GM12878 (cell line): ENCODE measurements around the gene PACS1. TPM values are rescaled to one million over a fixed set of nuclear protein-coding genes. Genes with fewer than 3 reads are reported as not detected.

Source experiments
- ATAC-seq: fragments of 200-7000 bp; cut with Tn5 transposase; 3 replicates; pipeline ENCODE4 v1.9.1; 2020; ENCODE audit warnings: mild to moderate bottlenecking, moderate library complexity
- BruUV-seq: library from RNA; stranded (reverse); fragments of 400-500 nt; replicated peaks from 2 replicates; lab custom pipeline; 2021; lab: Mats Ljungman, UMichigan
- CTCF ChIA-PET: fragments of 300-600 bp; sonication (Branson Sonifier 250); formaldehyde crosslinking; extraction: SDS; loops from one replicate; lab custom pipeline; 2021; ENCODE audit warnings: inconsistent platforms; lab: Yijun Ruan, JAX
- POLR2A ChIA-PET: fragments of 350-600 bp; formaldehyde crosslinking; extraction: SDS; loops from one replicate; lab custom pipeline; 2021; ENCODE audit warnings: inconsistent platforms; lab: Charles Lee
- RAD21 ChIA-PET: fragments of 300-600 bp; sonication (Branson Sonifier 250); formaldehyde crosslinking; loops from one replicate; lab custom pipeline; 2023; ENCODE audit warnings: antibody characterized with exemption; ENCODE audit not compliant: unreplicated experiment; lab: Charles Lee
- SMC1A ChIA-PET: fragments of 300-600 bp; sonication (Branson Sonifier 250); formaldehyde crosslinking; loops from one replicate; lab custom pipeline; 2023; ENCODE audit not compliant: unreplicated experiment, uncharacterized antibody; lab: Charles Lee
- DNase-seq: peaks from one replicate; pipeline ENCODE4 v3.0.0-alpha.2; 2011; ENCODE audit warnings: low read depth, low spot score
- FAIRE-seq: peaks from 3 replicates; lab custom pipeline; 2011; peaks lifted over from hg19 to GRCh38; lab: Jason Lieb, UNC
- H2AFZ ChIP-seq: 2 replicates; pipeline ENCODE4 v1.6.0; 2011; ENCODE audit warnings: low read depth, low read length, control low read depth; ENCODE audit not compliant: control insufficient read depth
- H3K27ac ChIP-seq: 2 replicates; pipeline ENCODE4 v1.5.1; 2011; ENCODE audit warnings: control low read depth; ENCODE audit not compliant: control insufficient read depth, insufficient read depth
- H3K27me3 ChIP-seq, 2 experiments: replicated peaks in 1 of 2; 2 replicates each; pipeline versions ENCODE4 v1.6.0 to v1.6.1; 2011; ENCODE audit warnings: low read length in 1 of 2; ENCODE audit not compliant: control insufficient read depth in 2 of 2, insufficient read depth in 2 of 2
- H3K36me3 ChIP-seq, 2 experiments: 2 replicates each; pipeline ENCODE4 v1.5.1; 2011; ENCODE audit warnings: low read length in 1 of 2; ENCODE audit not compliant: control insufficient read depth in 2 of 2, insufficient read depth in 2 of 2
- H3K4me1 ChIP-seq: 2 replicates; pipeline ENCODE4 v1.6.1; 2011; ENCODE audit warnings: mild to moderate bottlenecking, low read length, moderate library complexity, mixed read lengths; ENCODE audit not compliant: control insufficient read depth, insufficient read depth
- H3K4me2 ChIP-seq: 2 replicates; pipeline ENCODE4 v1.6.0; 2011; ENCODE audit warnings: control low read depth; ENCODE audit not compliant: control insufficient read depth, insufficient read depth
- H3K4me3 ChIP-seq: fragments of 200-600 bp; sonication (generic); 2 replicates; pipeline ENCODE4 v1.5.1; 2016
- H3K79me2 ChIP-seq: 2 replicates; pipeline ENCODE4 v1.6.0; 2011; ENCODE audit warnings: low read length; ENCODE audit not compliant: control insufficient read depth, insufficient read depth
- H3K9ac ChIP-seq: 2 replicates; pipeline ENCODE4 v1.8.0; 2011; ENCODE audit warnings: low read length, control low read depth, mixed read lengths; ENCODE audit not compliant: control insufficient read depth, insufficient read depth
- H3K9me3 ChIP-seq: replicated peaks from 3 replicates; pipeline ENCODE4 v1.5.1; 2011; ENCODE audit warnings: mild to moderate bottlenecking, low read length; ENCODE audit not compliant: control insufficient read depth, insufficient read depth
- H4K20me1 ChIP-seq: 2 replicates; pipeline ENCODE4 v1.6.0; 2011; ENCODE audit not compliant: control insufficient read depth, insufficient read depth
- BRCA1 ChIP-seq: IDR thresholded peaks from 2 replicates; pipeline ENCODE4 v1.6.1; 2011; ENCODE audit warnings: low read depth, low read length, improper control_type of control experiment
- HDAC2 ChIP-seq: fragments of 200-600 bp; sonication (generic); IDR thresholded peaks from 2 replicates; pipeline ENCODE4 v1.6.1; 2017
- JUND ChIP-seq: IDR thresholded peaks from 2 replicates; pipeline ENCODE4 v1.6.1; 2012; ENCODE audit warnings: low read depth, mild to moderate bottlenecking, low read length, improper control_type of control experiment, moderate library complexity
- PRDM15 ChIP-seq: fragments of 450-650 bp; formaldehyde crosslinking; IDR thresholded peaks from 2 replicates; pipeline ENCODE4 v1.4.0; 2020; ENCODE audit warnings: mild to moderate bottlenecking, moderate library complexity
- SIX5 ChIP-seq: IDR thresholded peaks from 2 replicates; pipeline ENCODE4 v1.6.1; 2011; ENCODE audit warnings: mild to moderate bottlenecking, low read depth, low read length, moderate library complexity; ENCODE audit not compliant: severe bottlenecking
- ZZZ3 ChIP-seq: IDR thresholded peaks from 2 replicates; pipeline ENCODE4 v1.6.1; 2011; ENCODE audit warnings: low read depth; ENCODE audit not compliant: control insufficient read depth, insufficient read length
- WGBS: methylation state at CpG from one replicate; pipeline ENCODE4 v1.1.6; 2016; ENCODE audit warnings: low lambda C conversion rate; ENCODE audit not compliant: insufficient replicate concordance, insufficient coverage; ENCODE audit errors: missing lambda C conversion rate; 5-methylcytosine and 5-hydroxymethylcytosine counted together
- in situ Hi-C: fragments of 300-500 bp; cut with MboI; formaldehyde crosslinking; loops from 9 replicates; pipeline ENCODE4 v1.14.3; 2018; ENCODE audit warnings: mixed read lengths
- intact Hi-C: fragments of 100-400 bp; cut with micrococcal nuclease; formaldehyde crosslinking; loops from one replicate; pipeline ENCODE4 v1.14.2; 2022; ENCODE audit not compliant: unreplicated experiment
- polyA plus RNA-seq, 11 experiments: library from polyadenylated mRNA; depleted of rRNA in 4 of 11; unstranded in 6 of 11; stranded (reverse) in 5 of 11; fragments of >200 nt; fragmentation: Nextera tagmentation in 4 of 11; fragmentation: Illumina TruSeq in 1 of 11; extraction: Ambion mirVana in 4 of 11; extraction: Trizol in 1 of 11; gene quantifications; 1 replicate in 1 of 11; 2 replicates in 10 of 11; pipeline versions ENCODE4 v1.2.1 to v1.2.3, GENCODE V29; 2011 to 2016; ENCODE audit warnings: inconsistent platforms in 2 of 11, missing spikeins in 2 of 11, low read depth in 1 of 11
- total RNA-seq, 4 experiments: library from RNA; depleted of rRNA in 3 of 4; stranded (reverse); fragments of >200 nt in 3 of 4; fragmentation: Illumina TruSeq in 1 of 4; extraction: Trizol in 1 of 4; gene quantifications; 2 replicates each; pipeline versions ENCODE4 v1.2.1 to v1.2.3, GENCODE V29; 2013 to 2021
- TF ChIP-seq, protein P1 (sequence below): fragments of 450-650 bp; IDR thresholded peaks from 2 replicates; pipeline ENCODE4 v1.6.1; 2016; ENCODE audit warnings: mild to moderate bottlenecking, moderate library complexity, borderline replicate concordance
- TF ChIP-seq, protein P2 (sequence below): fragments of 450-650 bp; formaldehyde crosslinking; IDR thresholded peaks from 2 replicates; pipeline ENCODE4 v1.5.0; 2022; ENCODE audit warnings: mild to moderate bottlenecking, missing genetic modification characterization

PACS1 gene
- total and polyA plus RNA-seq, 10 of the 15 experiments (the other 5 are each of a cell fraction or from before 2014, with no cell fraction given) = 1.1 to 74.3 (median 17.9) TPM

DNA sequence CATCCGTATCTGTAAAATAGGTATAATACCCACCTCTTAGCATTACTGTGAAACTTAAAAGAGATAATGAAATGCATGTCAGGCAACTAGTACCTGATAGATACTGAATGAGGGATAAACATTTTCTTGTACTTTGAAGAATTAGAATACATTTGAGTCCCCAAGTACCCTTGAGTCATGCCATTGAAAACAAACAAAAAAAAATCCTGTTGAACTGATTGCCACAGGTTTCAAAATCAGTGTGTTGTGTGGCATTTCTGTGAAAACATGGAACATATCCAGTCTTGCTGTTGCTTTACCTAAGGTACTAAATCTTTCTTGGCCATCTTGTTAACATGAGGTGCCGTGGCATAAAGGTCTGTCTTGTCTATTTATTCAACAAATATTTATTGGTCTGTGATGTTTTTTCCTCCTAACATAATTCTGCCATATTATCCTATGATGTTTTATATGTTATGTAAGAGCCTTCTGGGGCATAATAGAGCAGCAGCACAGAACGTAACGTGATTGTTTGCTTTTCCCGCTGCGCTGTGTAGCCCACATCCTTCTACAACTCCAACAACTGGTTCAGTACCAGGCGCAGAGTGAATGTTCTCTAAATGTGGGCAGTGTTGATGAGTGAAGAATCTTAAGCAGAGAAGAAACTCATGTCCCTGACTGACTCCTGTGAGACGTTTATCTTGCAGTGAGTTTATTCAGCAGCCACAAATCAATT is 119.1 kb downstream of the PACS1 start:
- peak; percentile 13 for FAIRE-seq
- Histone ChIP-seq H3K27me3 (no peaks in the 10 kb centered on the region), H3K9me3 (no peaks in the 10 kb centered on the region), H3K9ac (no peak overlapping the region), H3K4me2 (no peak overlapping the region), H3K4me3 (no peak overlapping the region), H3K79me2 (peaks cover 2% of the 10 kb centered on the region; the same call in 1 of the 2 replicates), H4K20me1 (no peaks in the 10 kb centered on the region), H2AFZ (no peak overlapping the region), H3K4me1 (no peaks in the 10 kb centered on the region; the same call in 1 of the 2 replicates), H3K27ac (no peak overlapping the region), H3K36me3 (peaks cover 0 to 1% of the 10 kb centered on the region in 2 experiments; a peak in 2 of 4 replicates)
- in situ Hi-C loops (no loop called here), intact Hi-C loops (no loop called here)
- no peak for ATAC-seq
- no peak for TF ChIP-seq ZZZ3
- no peak for TF ChIP-seq SIX5
- TF ChIP-seq, protein P1, sequence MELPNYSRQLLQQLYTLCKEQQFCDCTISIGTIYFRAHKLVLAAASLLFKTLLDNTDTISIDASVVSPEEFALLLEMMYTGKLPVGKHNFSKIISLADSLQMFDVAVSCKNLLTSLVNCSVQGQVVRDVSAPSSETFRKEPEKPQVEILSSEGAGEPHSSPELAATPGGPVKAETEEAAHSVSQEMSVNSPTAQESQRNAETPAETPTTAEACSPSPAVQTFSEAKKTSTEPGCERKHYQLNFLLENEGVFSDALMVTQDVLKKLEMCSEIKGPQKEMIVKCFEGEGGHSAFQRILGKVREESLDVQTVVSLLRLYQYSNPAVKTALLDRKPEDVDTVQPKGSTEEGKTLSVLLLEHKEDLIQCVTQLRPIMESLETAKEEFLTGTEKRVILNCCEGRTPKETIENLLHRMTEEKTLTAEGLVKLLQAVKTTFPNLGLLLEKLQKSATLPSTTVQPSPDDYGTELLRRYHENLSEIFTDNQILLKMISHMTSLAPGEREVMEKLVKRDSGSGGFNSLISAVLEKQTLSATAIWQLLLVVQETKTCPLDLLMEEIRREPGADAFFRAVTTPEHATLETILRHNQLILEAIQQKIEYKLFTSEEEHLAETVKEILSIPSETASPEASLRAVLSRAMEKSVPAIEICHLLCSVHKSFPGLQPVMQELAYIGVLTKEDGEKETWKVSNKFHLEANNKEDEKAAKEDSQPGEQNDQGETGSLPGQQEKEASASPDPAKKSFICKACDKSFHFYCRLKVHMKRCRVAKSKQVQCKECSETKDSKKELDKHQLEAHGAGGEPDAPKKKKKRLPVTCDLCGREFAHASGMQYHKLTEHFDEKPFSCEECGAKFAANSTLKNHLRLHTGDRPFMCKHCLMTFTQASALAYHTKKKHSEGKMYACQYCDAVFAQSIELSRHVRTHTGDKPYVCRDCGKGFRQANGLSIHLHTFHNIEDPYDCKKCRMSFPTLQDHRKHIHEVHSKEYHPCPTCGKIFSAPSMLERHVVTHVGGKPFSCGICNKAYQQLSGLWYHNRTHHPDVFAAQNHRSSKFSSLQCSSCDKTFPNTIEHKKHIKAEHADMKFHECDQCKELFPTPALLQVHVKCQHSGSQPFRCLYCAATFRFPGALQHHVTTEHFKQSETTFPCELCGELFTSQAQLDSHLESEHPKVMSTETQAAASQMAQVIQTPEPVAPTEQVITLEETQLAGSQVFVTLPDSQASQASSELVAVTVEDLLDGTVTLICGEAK = no peak
- TF ChIP-seq BRCA1 = no peak
- no peak for TF ChIP-seq PRDM15 (CRISPR knock-in tag)
- TF ChIP-seq, protein P2, sequence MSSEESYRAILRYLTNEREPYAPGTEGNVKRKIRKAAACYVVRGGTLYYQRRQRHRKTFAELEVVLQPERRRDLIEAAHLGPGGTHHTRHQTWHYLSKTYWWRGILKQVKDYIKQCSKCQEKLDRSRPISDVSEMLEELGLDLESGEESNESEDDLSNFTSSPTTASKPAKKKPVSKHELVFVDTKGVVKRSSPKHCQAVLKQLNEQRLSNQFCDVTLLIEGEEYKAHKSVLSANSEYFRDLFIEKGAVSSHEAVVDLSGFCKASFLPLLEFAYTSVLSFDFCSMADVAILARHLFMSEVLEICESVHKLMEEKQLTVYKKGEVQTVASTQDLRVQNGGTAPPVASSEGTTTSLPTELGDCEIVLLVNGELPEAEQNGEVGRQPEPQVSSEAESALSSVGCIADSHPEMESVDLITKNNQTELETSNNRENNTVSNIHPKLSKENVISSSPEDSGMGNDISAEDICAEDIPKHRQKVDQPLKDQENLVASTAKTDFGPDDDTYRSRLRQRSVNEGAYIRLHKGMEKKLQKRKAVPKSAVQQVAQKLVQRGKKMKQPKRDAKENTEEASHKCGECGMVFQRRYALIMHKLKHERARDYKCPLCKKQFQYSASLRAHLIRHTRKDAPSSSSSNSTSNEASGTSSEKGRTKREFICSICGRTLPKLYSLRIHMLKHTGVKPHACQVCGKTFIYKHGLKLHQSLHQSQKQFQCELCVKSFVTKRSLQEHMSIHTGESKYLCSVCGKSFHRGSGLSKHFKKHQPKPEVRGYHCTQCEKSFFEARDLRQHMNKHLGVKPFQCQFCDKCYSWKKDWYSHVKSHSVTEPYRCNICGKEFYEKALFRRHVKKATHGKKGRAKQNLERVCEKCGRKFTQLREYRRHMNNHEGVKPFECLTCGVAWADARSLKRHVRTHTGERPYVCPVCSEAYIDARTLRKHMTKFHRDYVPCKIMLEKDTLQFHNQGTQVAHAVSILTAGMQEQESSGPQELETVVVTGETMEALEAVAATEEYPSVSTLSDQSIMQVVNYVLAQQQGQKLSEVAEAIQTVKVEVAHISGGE (CRISPR knock-in tag) = no peak
- TF ChIP-seq JUND = no peak
- no peak for TF ChIP-seq HDAC2
- SMC1A ChIA-PET = no interaction called here
- RAD21 ChIA-PET = no interaction called here
- POLR2A ChIA-PET = no interaction called here
- 99% methylated on average over 8 of the region's 8 CpGs for WGBS
- no TSS peak for BruUV-seq
- CTCF ChIA-PET = no interaction called here
- no peak for DNase-seq
